Adrenal gland (tissue), 5 donors: ENCODE measurements around the gene ZBTB40.

Experiments used
- POLR2A ChIP-seq, 2 donors: fragments of 450-650 bp; IDR thresholded peaks; one replicate each; pipeline ENCODE4 v1.6.1; 2017; ENCODE audit warnings: antibody characterized with exemption in 2 of 2, mild to moderate bottlenecking in 2 of 2, moderate library complexity in 1 of 2
- TF ChIP-seq, protein P1 (sequence below), 6 experiments: fragments of 450-650 bp in 4 of 6; fragments of 200-600 bp in 2 of 6; sonication (generic) in 1 of 6; IDR thresholded peaks; 1 replicate in 5 of 6; 2 replicates in 1 of 6; pipeline versions ENCODE4 v1.5.1 to v1.8.0; 2016 to 2021; ENCODE audit warnings: antibody characterized with exemption in 6 of 6, mild to moderate bottlenecking in 2 of 6, moderate library complexity in 1 of 6
- donor health status: DM: no; HTN: no; CAD: no.

DNA sequence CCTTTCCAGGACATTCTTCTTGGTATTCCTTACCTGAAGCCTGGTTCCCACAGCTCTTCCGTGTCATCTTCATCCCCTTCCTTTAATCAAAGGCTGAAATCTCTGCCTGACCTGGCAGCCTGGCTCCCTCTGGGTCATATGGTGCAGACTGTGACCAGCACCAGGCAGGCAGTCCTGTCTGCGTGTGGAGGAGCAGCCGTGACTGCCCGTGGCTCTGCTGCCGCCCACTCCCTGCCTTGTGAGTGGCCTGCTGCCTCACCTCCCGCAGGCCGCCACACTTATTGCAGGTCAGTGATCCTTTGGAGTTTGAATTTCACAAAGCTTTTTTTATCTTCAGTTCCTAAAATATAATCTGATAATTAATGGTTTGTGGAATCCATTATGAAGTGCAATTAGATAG is 75.5 kb downstream of the ZBTB40 start:
- TF ChIP-seq, protein P1, sequence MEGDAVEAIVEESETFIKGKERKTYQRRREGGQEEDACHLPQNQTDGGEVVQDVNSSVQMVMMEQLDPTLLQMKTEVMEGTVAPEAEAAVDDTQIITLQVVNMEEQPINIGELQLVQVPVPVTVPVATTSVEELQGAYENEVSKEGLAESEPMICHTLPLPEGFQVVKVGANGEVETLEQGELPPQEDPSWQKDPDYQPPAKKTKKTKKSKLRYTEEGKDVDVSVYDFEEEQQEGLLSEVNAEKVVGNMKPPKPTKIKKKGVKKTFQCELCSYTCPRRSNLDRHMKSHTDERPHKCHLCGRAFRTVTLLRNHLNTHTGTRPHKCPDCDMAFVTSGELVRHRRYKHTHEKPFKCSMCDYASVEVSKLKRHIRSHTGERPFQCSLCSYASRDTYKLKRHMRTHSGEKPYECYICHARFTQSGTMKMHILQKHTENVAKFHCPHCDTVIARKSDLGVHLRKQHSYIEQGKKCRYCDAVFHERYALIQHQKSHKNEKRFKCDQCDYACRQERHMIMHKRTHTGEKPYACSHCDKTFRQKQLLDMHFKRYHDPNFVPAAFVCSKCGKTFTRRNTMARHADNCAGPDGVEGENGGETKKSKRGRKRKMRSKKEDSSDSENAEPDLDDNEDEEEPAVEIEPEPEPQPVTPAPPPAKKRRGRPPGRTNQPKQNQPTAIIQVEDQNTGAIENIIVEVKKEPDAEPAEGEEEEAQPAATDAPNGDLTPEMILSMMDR (IDR thresholded peaks at IDR 0.05): no peak
- no peak for TF ChIP-seq POLR2A (IDR thresholded peaks at IDR 0.05)
